ENCODE measurements around the gene THSD7A.

The THSD7A gene

GRCh38 chr7:11751807-11752389 lies 80.1 kb downstream of the THSD7A start:
- no peak for DNase-seq (ENCODE audit: low spot score)

- DNase-seq (ENCODE audit: low spot score), result no peak
These were observed 80.7 kb downstream of the THSD7A start for GRCh38 chr7:11751315-11751714.

GRCh38 chr7:11750191-11750590 lies 81.8 kb downstream of the THSD7A start:
- DNase-seq (ENCODE audit: low spot score), result no peak

- DNase-seq (ENCODE audit: low spot score), result no peak
These were observed 82.4 kb downstream of the THSD7A start for GRCh38 chr7:11749629-11750028.

- DNase-seq (ENCODE audit: low spot score), result peak; percentile 51
These were observed 83.1 kb downstream of the THSD7A start for GRCh38 chr7:11748884-11749283.

- DNase-seq (ENCODE audit: low spot score), result no peak
These were observed 84.1 kb downstream of the THSD7A start for GRCh38 chr7:11747715-11748485.

GRCh38 chr7:11746591-11746990 lies 85.4 kb downstream of the THSD7A start:
- DNase-seq (ENCODE audit: low spot score), result no peak

- DNase-seq (ENCODE audit: low spot score), result no peak
These were observed 88.5 kb downstream of the THSD7A start for GRCh38 chr7:11743548-11743947.

- DNase-seq (ENCODE audit: low spot score), result no peak
These were observed 89.0 kb downstream of the THSD7A start for GRCh38 chr7:11743016-11743415.

- no peak for DNase-seq (ENCODE audit: low spot score)
These were observed 89.5 kb downstream of the THSD7A start for GRCh38 chr7:11742496-11742895.

GRCh38 chr7:11737723-11738122 lies 94.3 kb downstream of the THSD7A start:
- DNase-seq (ENCODE audit: low spot score), result no peak

- DNase-seq (ENCODE audit: low spot score), result no peak
These were observed 99.8 kb downstream of the THSD7A start for GRCh38 chr7:11732207-11732606.

- DNase-seq (ENCODE audit: low spot score), result no peak
These were observed 101.3 kb downstream of the THSD7A start for GRCh38 chr7:11730725-11731124.

- DNase-seq (ENCODE audit: low spot score), result no peak
These were observed 104.1 kb downstream of the THSD7A start for GRCh38 chr7:11727864-11728263.

- no peak for DNase-seq (ENCODE audit: low spot score)
These were observed 105.2 kb downstream of the THSD7A start for GRCh38 chr7:11726794-11727155.

- DNase-seq (ENCODE audit: low spot score), result no peak
These were observed 105.8 kb downstream of the THSD7A start for GRCh38 chr7:11726001-11726793.

- DNase-seq (ENCODE audit: low spot score), result no peak
These were observed 115.8 kb downstream of the THSD7A start for GRCh38 chr7:11716185-11716584.

- no peak for DNase-seq (ENCODE audit: low spot score)
These were observed 117.3 kb downstream of the THSD7A start for GRCh38 chr7:11714676-11715075.

- no peak for DNase-seq (ENCODE audit: low spot score)
These were observed 117.8 kb downstream of the THSD7A start for GRCh38 chr7:11714205-11714604.

GRCh38 chr7:11713352-11713751 lies 118.6 kb downstream of the THSD7A start:
- DNase-seq (ENCODE audit: low spot score), result no peak

- DNase-seq (ENCODE audit: low spot score), result no peak
These were observed 121.6 kb downstream of the THSD7A start for GRCh38 chr7:11710377-11710776.

- DNase-seq (ENCODE audit: low spot score), result no peak
These were observed 122.8 kb downstream of the THSD7A start for GRCh38 chr7:11709196-11709595.

GRCh38 chr7:11707606-11708193 lies 124.3 kb downstream of the THSD7A start:
- DNase-seq (ENCODE audit: low spot score), result no peak
